DMS153 (cell line): Measurements from ENCODE around the gene ANXA6.
"Not testable (repeated sequence)": the region's sequence is repeated elsewhere in the genome, so short reads cannot be mapped to it uniquely, and the experiment has no call there.

Experiments used
- DNase-seq: peaks from one replicate; lab custom pipeline; 2025; lab: John Stamatoyannopoulos, UW

ANXA6 gene

DNA sequence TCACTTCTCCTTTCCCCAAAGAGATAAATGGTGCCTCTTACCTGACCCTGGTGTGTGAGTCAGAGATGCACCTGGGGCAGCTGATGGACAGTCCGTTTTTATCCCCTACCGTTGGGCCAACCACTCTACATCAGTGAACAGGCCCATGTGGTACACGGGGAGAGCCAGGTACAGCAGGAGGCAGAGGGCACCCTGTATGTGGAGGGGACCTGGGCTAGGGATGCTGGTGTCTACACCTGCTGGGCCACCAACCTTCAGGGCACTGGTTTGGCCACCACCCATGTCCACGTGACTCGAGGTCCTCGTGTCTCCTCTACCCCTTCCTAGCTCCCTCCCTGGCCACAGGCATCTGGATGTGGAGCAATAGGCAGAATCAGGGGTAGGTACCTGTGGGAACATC lies 22.7 kb upstream of the ANXA6 start:
- no peak for DNase-seq

DNA sequence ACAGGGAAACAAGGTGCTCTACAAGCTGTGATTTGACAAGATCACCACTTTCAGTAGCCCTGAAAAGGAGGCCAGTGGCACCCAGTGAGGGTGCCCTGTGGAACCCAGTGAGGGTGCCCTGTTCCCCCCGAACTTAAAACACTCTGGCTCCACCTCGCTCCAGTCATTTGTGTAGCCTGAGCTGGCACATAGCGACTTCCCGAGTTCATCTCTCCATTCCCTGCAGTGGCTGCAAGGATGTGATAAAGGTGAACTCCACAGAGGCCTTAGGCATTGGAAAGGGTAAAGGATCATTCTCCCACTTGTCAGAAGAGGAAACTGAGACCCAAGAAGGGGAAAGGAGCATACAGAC lies 21.9 kb upstream of the ANXA6 start:
- DNase-seq, result no peak

DNA sequence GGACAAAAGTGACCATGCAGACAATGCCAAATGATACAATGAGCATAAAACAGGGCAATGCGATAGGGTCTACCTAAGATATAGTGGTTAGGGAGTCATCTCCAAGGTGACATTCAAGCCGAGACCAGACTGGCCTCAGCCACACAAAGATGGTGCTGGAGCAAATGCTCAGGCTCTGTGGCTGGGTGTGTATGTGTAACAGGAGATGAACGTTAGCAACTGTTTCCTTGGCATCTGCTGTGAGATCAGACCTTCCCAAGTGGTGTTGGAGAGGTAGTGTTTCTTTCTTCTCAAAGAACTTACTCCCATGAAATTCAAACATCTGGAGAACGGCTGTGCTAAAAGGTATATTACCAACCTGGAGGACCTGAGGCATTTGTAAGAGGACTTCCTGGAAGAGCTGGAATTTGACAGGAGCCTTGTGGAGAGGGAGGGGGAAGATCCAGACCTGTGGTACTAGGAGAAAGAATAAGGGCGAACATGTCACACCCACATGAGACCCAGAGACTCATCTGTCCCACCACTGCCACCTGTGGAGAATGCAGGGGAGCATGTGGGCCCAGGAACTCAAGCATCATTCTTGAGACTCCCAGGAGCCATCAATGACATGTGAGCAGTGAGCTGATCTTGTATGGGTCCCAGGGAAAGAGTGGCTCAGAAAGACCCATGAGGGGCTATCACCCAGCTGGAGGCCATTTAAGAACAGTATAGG lies 21.4 kb upstream of the ANXA6 start:
- no peak for DNase-seq

DNA sequence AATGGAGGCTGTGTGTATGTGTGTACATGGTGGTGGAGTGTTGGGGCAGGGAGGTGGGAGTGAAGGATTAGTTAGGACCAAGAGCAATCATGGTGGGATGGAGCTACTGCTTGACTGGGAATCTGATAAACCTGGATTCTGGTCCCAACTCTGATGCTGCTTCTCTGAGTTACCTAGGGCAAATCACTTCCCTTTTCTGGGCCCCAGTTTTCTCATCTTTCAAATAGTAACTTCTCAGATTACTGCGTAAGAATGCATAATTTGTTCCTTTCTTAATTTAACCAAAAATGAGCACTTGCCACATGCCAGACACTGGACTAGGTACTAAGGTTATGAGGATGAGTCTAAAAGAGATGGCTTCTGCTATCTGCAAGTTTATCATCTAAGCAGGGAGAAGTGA lies 20.8 kb upstream of the ANXA6 start:
- no peak for DNase-seq

DNA sequence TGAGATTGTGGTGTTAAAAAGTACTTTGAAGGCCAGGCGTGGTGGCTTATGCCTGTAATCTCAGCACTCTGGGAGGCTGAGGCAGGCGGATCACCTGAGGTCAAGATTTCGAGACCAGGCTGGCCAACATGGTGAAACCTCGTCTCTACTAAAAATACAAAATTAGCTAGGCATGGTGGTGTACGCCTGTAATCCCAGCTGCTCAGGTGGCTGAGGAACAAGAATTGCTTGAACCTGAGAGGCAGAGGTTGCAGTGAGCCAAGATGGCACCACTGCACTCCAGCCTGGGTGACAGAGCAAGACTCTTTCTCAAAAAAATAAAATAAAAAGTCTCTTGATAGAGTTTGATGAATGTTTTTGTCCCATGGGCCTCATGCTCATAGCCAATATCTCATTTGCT lies 18.7 kb upstream of the ANXA6 start:
- DNase-seq, result not testable (repeated sequence)

DNA sequence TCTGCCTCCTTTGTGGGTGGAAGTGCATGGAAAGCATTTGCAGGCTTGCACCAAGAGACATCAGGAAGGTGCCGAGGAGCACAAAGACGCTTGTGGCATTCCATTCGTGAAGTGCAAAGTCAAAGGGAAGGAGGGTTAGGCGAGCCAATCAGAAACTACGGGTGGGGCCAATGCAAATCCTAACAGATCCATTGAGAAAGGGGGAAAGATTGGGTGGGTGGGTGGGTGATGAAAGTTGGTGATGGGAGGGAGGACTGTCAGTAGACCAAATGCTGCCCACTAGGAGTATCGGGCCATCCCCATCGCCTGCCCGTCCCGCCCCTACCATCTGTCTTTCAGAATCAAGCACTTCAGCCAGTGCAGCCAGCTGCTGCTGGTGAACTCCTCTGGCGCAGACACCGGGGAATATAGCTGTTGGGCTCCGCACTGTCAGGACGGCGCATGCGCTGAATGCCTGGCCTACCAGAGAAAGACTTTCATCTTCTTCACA lies 17.1 kb upstream of the ANXA6 start:
- DNase-seq, result peak; percentile 35

DNA sequence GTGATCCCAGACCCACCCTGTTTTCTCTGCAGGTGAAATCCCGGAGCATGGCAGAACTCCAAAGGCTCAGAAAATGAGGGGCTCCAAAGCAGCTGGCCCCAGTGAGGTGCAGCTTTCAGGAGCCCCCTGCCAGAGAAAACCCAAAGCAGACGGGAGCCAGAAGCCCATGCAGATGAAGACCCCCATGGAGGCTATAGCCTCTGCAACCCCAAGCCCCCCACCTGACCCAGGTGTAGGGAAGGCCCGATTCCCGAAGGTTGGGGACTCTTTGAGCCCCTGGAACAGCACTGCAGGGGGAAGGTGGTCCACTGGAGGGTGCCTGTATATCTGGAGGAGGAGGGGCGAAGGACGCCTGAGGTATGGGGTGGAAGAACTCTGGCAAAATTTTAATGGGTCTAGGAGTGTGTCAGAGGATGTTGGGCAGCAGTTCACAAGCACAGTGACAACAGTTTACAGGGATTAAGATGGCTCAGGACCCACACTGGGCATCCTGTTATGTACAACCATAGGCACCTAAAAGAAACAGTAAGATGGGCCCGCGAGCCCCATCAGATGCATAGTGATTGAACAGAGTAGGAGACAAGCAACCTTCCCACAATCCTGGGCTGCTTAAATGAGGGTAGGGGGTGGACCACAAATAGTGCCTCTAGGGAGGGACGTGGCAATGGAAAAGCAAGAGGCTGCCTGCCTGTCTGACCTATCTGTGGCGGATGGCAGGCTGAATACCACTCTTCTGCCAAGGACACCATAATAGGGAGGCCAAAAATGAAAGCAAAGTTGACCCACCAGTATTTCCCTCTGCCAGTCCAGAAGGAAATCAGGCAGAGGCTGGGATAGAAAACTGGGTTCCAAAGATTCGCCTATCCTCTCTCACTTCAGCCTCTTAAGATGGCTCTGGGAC lies 16.4 kb upstream of the ANXA6 start:
- DNase-seq, result no peak

DNA sequence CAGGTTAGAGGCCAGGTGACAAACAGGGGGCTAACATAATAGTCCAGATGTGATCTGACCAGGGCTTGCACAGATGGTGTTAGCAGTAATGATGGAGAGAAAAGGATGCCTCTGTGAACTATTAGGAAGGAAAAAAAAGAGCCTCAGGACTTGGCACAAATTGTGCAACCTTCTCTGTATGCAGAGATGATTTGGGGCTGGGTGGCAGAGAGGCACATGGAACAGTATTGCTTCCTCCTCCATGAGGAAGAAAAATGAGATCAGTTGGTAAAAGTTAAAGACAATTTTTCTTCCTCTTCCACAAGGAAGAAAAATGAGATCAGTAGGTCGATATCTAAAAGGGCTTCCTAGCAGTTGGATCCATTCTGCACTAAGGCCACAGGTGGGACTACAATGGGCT lies 13.9 kb upstream of the ANXA6 start:
- no peak for DNase-seq

DNA sequence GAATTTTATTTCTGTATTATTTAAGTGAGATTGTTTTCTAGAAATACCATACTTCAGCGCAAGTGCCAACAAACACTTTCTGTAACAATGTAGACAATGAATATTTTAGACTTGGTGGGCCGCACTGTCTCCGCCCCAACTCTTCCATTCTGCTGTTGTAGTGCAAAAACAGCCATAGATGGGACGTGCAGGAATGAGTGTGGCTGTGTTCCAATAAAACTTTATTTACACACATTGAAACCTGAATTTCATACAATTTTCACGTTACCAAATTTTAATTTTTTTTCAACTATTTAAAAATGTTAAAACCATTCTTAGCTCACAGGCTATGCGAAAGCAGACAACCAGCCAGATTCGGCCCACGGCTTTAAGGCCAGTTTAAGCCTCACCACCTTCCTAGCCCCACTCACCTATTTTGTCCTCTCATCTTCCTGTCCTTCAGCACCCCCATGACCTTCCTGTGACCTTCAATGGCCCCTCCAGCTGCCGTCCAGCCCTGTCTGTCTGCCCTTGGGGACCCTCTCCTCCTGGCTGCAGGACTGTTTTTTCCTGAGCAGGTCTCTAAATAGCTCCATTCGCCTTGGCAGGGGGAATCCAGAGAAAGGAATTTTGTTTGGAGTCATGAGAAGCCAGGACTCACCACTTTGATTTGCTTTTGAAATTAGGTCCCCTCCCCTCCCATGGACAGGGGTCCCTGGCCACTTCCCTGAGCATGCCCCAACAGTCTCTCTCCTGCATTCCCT lies 11.2 kb upstream of the ANXA6 start:
- no peak for DNase-seq

DNA sequence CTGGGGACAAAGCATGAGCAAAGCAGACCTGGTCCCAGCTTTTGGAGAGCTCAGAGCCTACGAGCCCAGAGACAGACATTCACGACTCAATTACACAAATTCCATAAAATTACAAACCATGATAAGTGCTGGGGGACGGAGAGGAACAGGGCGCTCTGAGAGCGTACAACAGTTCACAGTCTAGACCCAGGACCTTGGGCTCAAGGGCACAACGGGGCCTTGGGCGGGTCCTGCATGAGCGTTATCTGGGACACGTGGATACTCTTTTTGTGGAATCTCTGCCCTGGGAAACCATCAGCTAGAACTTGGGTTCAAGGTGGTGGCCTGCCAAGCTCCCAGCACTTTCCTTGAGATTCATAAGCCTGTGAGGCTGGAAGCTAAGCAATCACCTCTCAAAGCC lies 9.4 kb upstream of the ANXA6 start:
- DNase-seq, result no peak

DNA sequence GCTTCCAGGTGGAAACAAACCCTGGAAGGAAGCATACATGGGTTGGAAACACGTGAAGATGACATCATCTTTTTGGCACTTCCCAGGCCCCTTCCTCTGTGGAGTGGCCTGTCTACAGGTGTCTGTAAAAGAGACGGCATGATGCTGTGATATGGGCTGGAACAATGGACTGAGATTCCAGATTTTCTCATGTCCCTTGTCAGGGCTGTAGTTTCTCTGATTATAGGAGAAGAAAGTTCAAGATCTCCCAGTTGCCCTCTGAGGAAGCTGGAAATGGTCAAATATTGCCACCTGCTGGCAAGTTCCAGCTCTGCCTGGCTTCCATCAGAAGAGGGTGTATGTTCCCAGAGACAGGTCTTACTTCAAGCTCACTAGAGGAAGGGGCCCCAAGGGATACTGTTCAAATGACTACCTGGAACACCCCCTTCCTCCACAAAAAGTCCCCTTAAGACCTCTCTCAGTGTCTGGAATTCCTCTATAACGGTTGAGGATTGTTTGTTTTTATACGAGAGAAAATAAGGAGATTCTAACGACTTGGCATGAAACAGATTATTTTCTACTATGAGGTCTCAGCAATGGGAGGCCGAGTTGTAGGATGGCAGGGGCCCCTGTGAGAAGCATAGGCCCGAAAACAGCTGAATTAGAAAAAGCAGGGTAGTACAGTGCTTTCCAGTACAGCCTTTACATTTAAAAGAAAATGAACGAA lies 7.3 kb upstream of the ANXA6 start:
- no peak for DNase-seq

DNA sequence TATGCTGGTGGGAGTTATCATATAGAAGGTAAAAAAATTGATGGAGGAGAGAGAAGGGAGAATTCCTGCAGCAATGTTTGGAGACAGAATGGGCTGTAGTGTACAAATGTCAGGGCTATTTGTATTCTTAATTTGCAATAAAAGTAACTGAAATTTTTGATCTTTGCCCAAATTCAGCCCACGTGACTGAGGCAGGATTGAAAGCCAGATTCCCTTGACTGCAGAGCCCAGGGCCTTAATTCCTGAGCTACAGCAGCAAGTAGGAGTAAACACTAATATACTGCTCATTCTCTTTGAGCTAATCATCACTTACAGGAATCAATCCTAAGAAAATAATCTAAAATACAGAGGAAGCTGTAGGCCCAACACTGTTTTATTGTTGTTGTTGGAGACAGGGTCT lies 5.2 kb upstream of the ANXA6 start:
- no peak for DNase-seq

DNA sequence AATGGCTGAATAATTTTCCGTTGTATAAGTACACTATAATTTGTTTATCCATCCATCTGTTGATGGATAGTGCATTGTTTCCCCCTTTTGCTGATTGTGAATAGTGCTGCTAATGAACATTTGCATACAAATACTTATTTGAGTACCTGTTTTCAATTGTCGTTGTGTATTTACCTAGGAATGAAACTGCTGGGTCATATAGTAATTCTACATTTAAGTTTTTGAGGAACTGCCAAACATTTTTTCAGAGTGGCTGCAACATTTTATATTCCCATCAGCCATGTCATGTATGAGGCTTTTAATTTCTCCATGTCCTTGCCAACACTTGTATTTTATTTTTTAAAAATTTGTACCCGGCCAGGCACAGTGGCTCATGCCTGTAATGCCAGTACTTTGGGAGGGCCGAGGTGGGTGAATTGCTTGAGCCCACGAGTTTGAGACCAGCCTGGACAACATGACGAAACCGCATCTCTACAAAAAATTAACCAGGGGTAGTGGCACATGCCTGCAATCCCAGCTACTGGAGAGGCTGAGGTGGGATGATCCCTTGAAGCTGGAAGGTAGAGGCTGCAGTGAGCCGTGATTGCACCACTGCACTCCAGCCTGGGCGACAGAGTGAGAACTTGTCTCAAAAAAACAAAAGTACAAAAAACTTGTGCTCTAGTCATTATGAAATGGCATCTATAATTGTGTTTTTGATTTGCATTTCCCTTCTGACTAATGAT lies 2.2 kb upstream of the ANXA6 start:
- no peak for DNase-seq

DNA sequence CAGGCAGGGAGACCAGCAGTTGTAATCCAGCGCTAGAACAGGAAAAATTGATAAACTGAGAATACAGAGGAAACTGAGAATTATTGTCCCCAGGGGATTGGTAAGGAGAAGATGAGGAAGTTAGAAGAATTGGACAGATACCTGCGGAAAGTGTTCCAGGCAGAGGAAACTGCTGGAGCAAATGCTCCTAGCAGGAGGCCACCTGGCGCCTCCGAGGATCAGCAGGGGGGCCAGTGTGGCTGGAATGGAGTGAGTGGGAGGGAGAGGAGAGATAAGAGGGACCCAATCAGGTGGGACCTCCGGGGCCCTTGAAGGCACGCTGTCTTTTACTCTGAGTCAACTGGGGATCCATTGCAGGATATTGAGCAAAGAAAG lies 695 bp upstream of the ANXA6 start:
- DNase-seq, result no peak

DNA sequence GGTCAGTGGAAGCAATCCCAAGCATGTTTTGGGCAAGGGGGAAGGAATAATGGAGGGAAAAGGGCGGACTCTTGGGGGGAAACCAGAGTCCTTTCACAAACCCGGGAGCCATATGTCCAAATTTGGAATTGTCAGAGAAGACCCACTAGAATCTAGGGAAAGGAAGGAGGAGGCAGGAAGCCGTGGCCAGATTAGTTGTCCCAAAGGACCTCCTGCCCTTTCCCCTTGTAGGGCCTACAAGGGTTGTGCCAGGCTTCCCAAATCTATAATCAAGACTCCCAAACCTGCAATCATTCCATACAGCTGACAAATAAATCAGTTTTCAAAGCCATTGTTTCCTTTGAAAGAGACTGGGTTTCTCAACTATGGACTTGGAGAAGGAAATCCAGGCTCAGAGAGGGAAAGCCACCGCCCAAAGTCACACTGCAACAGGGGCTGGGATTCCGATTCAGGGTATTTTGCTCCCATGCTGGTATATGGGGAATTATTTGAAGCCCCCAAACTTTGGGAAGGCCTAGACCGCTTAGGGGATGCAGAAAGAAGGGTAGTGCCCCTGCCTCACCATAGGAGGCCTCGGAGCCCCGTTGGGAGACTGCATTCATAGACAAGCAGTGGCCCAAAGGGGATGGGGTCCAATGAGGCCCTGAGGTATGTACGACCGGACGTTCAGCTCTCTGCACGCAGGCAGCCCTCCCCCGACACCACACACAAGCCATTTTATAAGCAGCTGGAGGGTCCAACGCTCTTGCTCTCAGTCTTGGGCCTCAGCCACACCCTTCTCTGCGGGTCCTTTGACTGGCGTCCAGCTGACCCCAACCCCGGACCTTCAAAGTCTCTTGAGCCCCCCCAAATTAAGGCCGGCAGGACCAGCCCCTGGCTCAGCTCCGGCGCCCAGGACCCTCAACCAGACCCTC lies 815 bp downstream of the ANXA6 start:
- DNase-seq, result no peak

DNA sequence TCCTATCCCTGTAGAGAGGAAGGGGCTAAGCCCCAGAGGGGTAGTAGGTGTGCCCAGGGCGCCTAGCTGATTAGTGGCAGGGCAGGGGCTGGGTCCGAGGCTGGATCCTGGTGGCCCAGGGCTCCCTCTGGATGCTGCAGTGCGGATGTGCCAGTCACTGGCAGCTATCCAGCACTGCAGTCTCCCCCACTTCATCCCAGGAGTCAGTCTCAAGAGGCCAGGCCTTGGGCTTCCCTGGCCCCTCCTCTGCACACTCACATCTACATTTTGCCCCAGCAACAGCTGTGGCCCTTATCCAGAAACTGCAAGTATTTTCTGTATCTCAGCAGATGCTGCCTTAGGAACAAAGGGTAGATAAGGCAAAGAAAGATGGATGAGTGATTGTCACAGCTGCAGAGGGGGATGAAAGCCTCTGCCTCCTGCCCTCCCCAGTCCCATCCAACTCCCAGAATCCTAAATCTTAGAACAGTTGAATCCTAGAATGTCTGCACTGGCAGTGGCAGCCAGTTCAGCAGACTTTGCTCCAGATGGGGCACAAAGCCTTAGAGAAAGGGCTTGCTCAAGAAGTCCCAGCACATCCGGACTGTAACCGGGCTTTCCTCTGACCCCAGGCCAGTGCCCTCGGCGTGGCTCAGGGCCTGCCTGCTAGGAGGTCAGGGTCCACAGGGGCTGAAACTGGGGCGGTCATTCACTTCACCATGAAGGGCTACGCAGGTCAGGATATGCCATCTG lies 1.6 kb downstream of the ANXA6 start:
- DNase-seq, result no peak

DNA sequence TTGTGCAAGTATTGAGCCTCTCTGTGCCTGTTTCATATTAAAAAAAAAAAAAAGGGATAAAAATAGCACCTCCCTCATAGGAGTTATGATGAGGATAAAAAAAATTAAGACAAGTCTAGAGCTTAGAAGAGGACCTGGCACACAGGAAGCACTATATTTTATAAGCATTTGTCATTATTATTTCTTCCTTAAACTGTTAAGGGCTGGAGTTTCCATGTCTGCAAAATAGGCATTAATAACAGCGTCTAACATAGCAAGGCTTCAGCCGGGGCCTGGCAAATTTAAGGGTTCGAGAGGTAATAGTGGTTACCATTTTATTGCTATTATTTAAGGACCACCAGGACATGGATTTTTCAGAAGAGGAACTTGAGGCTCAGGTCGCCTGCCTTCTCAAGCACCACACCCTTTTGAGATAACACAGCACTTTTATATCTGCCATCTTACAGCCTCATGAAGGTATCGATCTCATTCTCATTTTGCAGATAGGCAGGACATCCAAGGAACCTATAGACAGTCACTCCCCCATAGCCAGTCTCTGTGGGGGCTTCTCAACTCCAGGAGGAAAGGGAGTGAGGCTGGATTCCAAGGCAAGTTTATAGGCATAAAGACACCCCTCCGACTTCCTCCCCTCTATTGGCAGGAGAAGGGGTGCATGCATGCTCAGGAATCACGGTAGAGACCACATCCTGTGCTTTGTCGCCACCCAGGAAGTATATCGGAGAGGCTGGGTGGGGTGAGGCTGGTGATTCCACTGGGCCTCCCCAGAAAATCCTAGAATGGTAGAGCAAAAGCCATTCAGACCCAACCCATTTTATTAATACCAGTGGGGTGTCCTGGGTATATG lies 2.4 kb downstream of the ANXA6 start:
- no peak for DNase-seq

DNA sequence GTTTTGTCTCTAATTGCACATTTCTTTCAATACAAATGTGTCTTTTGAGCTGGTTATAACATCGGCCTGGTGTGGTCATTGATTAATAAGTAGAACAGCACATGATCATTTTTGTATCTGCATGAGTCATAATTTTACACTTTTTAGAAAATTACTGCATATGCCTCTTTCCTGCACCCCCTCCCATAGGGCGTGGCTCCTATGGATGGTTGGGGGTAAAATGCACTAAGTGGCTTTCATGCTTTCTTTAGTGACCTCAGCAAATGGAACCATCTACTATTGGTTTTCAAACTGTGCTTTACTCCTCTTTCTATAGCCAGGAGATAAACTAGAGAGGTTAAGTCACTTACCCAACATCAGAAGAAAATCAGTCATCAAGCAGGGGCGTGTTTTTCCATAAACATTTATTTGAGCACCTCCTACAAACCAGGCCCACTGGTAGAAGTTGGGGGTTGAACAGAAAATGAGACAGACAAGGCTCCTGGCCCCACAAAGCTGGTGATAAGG lies 3.8 kb downstream of the ANXA6 start:
- DNase-seq, result no peak

DNA sequence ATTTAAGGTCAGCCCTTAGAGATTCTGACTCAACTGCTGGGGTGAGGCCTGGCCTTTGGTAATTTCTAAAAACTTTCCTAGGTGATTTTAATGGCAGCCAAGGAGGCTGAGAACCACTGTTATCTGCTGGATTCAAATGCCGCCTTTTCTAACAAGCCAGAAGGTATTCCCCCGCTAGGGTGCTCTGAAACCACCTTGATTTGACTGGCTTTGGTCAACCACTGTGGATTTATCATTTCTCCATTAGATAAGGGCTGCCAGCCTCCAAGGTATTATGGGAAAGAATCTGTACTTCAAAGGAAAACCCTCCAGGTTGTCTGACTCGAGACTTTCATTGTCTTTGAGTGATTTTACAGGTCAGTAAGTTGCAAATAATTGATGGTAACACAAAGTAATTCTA lies 4.3 kb downstream of the ANXA6 start:
- no peak for DNase-seq
